ENCODE data around the gene TFEB. TPM values are rescaled to one million over a fixed set of nuclear protein-coding genes. Genes with fewer than 3 reads are reported as not detected.

The TFEB gene
- total RNA-seq, 1 experiment from 2014 or later: 6.6 TPM

DNA sequence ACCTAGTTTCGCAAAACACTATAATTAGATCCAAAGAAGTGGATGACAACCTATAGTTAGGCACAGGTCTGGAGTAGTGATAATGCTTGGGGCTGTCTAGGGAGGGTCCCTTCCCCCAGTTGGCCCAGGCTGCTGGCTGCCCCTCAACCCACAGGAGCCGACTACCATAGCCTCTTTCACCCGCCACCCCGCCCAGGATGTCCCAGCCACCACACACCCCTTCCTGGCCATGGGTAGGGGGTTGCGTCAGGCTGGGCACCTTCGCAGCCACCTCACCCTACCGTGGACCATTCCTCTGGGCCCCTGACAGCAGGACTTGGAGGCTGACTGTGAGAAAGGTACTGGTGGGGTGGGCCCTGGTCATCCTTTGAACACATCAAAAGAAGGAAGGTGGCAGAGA lies 8.5 kb downstream of the TFEB start:
- Mint-ChIP-seq H3K27ac (ENCODE audit: unreplicated experiment) (no peak overlapping the region), H3K36me3 (ENCODE audit: insufficient read depth, unreplicated experiment) (peaks cover 5% of the 10 kb centered on the region), H3K27me3 (ENCODE audit: unreplicated experiment) (no peaks in the 10 kb centered on the region), H3K9me3 (ENCODE audit: low read depth, unreplicated experiment) (no peaks in the 10 kb centered on the region), H3K4me3 (ENCODE audit: low read depth, unreplicated experiment) (no peak overlapping the region), H3K4me1 (ENCODE audit: low read depth, unreplicated experiment) (peaks cover 14% of the 10 kb centered on the region)
- DNase-seq: no peak
- intact Hi-C loops (cut with micrococcal nuclease; ENCODE audit: unreplicated experiment): no loop called here
- TF ChIP-seq, protein P1, sequence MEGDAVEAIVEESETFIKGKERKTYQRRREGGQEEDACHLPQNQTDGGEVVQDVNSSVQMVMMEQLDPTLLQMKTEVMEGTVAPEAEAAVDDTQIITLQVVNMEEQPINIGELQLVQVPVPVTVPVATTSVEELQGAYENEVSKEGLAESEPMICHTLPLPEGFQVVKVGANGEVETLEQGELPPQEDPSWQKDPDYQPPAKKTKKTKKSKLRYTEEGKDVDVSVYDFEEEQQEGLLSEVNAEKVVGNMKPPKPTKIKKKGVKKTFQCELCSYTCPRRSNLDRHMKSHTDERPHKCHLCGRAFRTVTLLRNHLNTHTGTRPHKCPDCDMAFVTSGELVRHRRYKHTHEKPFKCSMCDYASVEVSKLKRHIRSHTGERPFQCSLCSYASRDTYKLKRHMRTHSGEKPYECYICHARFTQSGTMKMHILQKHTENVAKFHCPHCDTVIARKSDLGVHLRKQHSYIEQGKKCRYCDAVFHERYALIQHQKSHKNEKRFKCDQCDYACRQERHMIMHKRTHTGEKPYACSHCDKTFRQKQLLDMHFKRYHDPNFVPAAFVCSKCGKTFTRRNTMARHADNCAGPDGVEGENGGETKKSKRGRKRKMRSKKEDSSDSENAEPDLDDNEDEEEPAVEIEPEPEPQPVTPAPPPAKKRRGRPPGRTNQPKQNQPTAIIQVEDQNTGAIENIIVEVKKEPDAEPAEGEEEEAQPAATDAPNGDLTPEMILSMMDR (IDR thresholded peaks at IDR 0.05; ENCODE audit: unreplicated experiment): no peak
- CTCF ChIA-PET: interaction anchor here (0.7 kb wide), 1 partner anchor 61 kb away, joined by 3 read pairs; the partner anchor contains the start of gene TOMM6
- BruUV-seq (replicated peaks): no TSS peak

DNA sequence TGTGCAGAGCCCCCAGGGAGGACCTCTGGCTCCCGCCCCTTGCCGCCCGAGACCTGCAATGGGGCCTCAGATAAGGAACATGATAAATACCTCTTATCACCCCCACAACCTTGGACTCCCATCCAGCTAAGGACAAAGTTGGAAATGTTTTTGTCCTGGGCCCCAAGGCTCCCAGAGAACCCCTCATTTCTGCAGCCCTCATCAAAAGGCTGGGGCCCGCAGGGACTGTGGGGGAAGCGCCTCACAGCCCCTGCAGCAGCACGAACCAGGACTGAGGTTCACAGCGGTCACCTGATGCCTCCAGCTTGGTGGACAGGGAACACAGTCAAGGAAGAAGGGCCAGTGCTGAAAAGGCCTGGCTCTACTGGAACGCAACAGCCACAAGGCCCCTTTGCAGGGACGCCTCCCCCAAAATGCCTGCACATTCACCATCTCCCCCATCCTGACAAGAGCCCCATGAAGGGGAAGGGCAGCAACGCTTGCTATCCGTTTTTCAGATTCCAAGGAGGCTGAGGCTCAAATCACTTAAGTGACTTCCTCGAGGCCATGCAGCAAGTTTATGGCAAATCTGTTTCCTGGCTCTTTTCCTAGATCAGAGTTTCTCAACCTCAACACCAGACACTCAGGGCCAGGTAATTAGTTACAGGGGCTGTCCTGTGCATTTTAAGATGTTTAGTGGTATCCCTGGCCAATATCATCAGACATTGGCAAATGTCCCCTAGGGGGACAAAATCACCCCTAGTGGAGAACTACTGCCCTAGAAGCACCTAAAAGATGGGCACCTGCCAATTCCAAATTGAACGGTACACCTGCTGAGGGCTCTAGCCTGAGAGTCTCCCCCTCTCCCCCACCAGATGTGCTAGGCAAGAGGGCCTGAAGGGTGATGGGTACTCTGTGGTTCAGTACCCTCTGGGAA lies 10.6 kb downstream of the TFEB start:
- H3K36me3 Mint-ChIP-seq (ENCODE audit: insufficient read depth, unreplicated experiment): peaks cover 5% of the 10 kb centered on the region
- no peak for DNase-seq
- intact Hi-C loops (cut with micrococcal nuclease; ENCODE audit: unreplicated experiment): no loop called here
- H3K4me1 Mint-ChIP-seq (ENCODE audit: low read depth, unreplicated experiment): peaks cover 14% of the 10 kb centered on the region
- TF ChIP-seq, protein P1 (IDR thresholded peaks at IDR 0.05; ENCODE audit: unreplicated experiment): no peak
- H3K4me3 Mint-ChIP-seq (ENCODE audit: low read depth, unreplicated experiment): no peak overlapping the region
- BruUV-seq (replicated peaks): no TSS peak
- CTCF ChIA-PET: interaction anchor here (0.6 kb wide), 1 partner anchor 1507 kb away, joined by 3 read pairs; no protein-coding TSS in a partner anchor
- H3K27ac Mint-ChIP-seq (ENCODE audit: unreplicated experiment): no peak overlapping the region
- no peaks in the 10 kb centered on the region for H3K27me3 Mint-ChIP-seq (ENCODE audit: unreplicated experiment)
- no peaks in the 10 kb centered on the region for H3K9me3 Mint-ChIP-seq (ENCODE audit: low read depth, unreplicated experiment)

DNA sequence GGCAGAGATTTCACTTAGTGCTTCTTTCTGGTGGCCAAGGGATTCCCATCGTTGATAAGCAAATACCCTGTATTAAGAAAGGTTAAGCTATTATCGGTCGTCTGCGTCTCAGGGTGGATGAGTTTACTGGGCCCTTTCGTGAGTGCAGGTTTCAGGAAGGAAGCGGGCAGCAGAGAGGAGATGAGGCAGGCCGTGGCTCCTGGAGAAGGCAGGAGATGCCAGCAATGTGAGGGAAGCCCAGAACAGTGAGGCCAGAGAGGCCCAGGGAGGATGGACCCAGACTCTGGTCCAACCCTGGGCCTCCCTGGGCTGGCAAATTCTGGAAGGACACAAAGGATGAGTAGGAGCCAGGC lies 11.2 kb downstream of the TFEB start:
- Mint-ChIP-seq H3K9me3 (ENCODE audit: low read depth, unreplicated experiment) (no peaks in the 10 kb centered on the region), H3K27ac (ENCODE audit: unreplicated experiment) (no peak overlapping the region), H3K4me3 (ENCODE audit: low read depth, unreplicated experiment) (no peak overlapping the region), H3K27me3 (ENCODE audit: unreplicated experiment) (no peaks in the 10 kb centered on the region), H3K36me3 (ENCODE audit: insufficient read depth, unreplicated experiment) (peaks cover 5% of the 10 kb centered on the region), H3K4me1 (ENCODE audit: low read depth, unreplicated experiment) (peaks cover 14% of the 10 kb centered on the region)
- CTCF ChIA-PET: no interaction called here
- DNase-seq: no peak
- TF ChIP-seq, protein P1 (IDR thresholded peaks at IDR 0.05; ENCODE audit: unreplicated experiment): no peak
- intact Hi-C loops (cut with micrococcal nuclease; ENCODE audit: unreplicated experiment): no loop called here
- BruUV-seq (replicated peaks): no TSS peak

DNA sequence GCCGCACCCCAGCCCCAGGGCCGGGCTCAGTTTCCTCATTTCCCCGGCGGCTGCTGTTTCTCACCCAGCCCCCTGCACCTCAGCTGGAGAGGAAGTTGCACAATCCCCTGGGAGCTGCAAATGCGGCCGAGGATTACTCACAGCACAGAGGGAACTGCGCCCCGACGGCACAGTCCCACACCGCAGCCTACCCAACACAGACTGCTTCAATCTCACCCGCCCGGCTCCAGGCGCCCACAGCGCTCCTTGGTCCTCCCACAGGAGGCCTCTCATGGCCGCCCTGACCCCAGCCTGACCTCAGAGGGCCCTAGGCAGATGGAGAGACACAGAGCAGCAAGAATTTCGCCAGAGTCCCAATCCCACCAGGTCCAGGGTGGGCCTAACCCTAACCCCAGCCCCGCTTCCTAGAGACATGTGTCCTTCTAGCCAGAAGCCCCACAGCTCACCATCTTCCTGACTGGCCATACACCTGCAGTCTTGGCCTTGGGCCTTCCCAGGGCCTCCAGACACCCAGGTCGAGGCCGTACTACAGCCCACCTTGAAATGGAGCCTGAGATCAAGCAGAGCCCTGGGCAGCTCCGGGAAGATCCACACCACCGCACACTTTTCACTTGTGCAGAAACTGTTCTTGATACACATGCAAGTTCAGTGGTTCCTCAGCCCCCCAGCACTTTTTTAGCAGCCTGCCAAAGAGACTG lies 11.7 kb downstream of the TFEB start:
- peaks cover 14% of the 10 kb centered on the region for H3K4me1 Mint-ChIP-seq (ENCODE audit: low read depth, unreplicated experiment)
- H3K27me3 Mint-ChIP-seq (ENCODE audit: unreplicated experiment): no peaks in the 10 kb centered on the region
- intact Hi-C loops (cut with micrococcal nuclease; ENCODE audit: unreplicated experiment): no loop called here
- H3K36me3 Mint-ChIP-seq (ENCODE audit: insufficient read depth, unreplicated experiment): peaks cover 5% of the 10 kb centered on the region
- no peak overlapping the region for H3K27ac Mint-ChIP-seq (ENCODE audit: unreplicated experiment)
- no TSS peak for BruUV-seq (replicated peaks)
- H3K9me3 Mint-ChIP-seq (ENCODE audit: low read depth, unreplicated experiment): no peaks in the 10 kb centered on the region
- TF ChIP-seq, protein P1 (IDR thresholded peaks at IDR 0.05; ENCODE audit: unreplicated experiment): no peak
- peak; percentile 84 for DNase-seq
- CTCF ChIA-PET: interaction anchor here (0.6 to 1.1 kb wide), 4 partner anchors 10 to 268 kb away, joined by 3 to 6 read pairs (median 4); no protein-coding TSS in a partner anchor
- H3K4me3 Mint-ChIP-seq (ENCODE audit: low read depth, unreplicated experiment): peak overlapping the region; percentile 23
